Testis (tissue), 3 donors: Measurements from ENCODE around the gene SPG11. TPM values are rescaled to one million over a fixed set of nuclear protein-coding genes. Genes with fewer than 3 reads are reported as not detected.

Source experiments
- DNase-seq: peaks from one replicate; pipeline ENCODE4 v3.0.0-alpha.2; 2019
- H3K27ac ChIP-seq, 2 donors: fragments of 200-600 bp; sonication (generic); one replicate each; pipeline ENCODE4 v1.5.1; 2019
- H3K27me3 ChIP-seq: fragments of 200-600 bp; sonication (generic); one replicate; pipeline ENCODE4 v1.5.1; 2019
- H3K36me3 ChIP-seq: fragments of 200-600 bp; sonication (generic); one replicate; pipeline ENCODE4 v1.5.1; 2017; ENCODE audit warnings: low read depth; ENCODE audit errors: missing control alignments
- H3K4me1 ChIP-seq: fragments of 200-600 bp; sonication (generic); one replicate; pipeline ENCODE4 v1.5.1; 2019
- H3K4me3 ChIP-seq, 2 donors: fragments of 200-600 bp; sonication (generic); one replicate each; pipeline ENCODE4 v1.5.1; 2017 to 2019
- H3K9me3 ChIP-seq: fragments of 200-600 bp; sonication (generic); one replicate; pipeline ENCODE4 v1.5.1; 2017
- CTCF ChIP-seq, 3 experiments: fragments of 450-650 bp in 2 of 3; fragments of 200-600 bp in 1 of 3; sonication (generic) in 1 of 3; IDR thresholded peaks; one replicate each; pipeline ENCODE4 v1.5.1; 2016 to 2019; ENCODE audit warnings: antibody characterized with exemption in 3 of 3, mild to moderate bottlenecking in 2 of 3, moderate library complexity in 1 of 3
- POLR2A ChIP-seq: fragments of 450-650 bp; IDR thresholded peaks from one replicate; pipeline ENCODE4 v1.6.1; 2017; ENCODE audit warnings: antibody characterized with exemption, mild to moderate bottlenecking, moderate library complexity
- WGBS, 2 donors: methylation state at CpG; one replicate each; pipeline ENCODE4 v1.1.5; 2018; 5-methylcytosine and 5-hydroxymethylcytosine counted together
- intact Hi-C: fragments of 100-400 bp; cut with DNase I; formaldehyde crosslinking; loops from one replicate; pipeline ENCODE4 v1.15.1; 2023; ENCODE audit warnings: low total_unique reads
- polyA plus RNA-seq: library from polyadenylated mRNA; stranded (reverse); fragments of 350-450 nt; fragmentation: Illumina TruSeq; extraction: RNeasy Lipid Tissue Mini Kit (QIAGEN cat#74804); gene quantifications from one replicate; pipeline ENCODE4 v1.2.3, GENCODE V29; 2014; ENCODE audit warnings: low read depth, low replicate concordance; ENCODE audit not compliant: insufficient read depth
- total RNA-seq, 2 donors: library from RNA; depleted of rRNA; stranded (reverse); fragments of >200 nt; gene quantifications; one replicate each; pipeline ENCODE4 v1.2.3, GENCODE V29; 2016

Gene SPG11
- total and polyA plus RNA-seq, 3 donors from 2014 or later: 89.6 to 137 (median 127) TPM

DNA sequence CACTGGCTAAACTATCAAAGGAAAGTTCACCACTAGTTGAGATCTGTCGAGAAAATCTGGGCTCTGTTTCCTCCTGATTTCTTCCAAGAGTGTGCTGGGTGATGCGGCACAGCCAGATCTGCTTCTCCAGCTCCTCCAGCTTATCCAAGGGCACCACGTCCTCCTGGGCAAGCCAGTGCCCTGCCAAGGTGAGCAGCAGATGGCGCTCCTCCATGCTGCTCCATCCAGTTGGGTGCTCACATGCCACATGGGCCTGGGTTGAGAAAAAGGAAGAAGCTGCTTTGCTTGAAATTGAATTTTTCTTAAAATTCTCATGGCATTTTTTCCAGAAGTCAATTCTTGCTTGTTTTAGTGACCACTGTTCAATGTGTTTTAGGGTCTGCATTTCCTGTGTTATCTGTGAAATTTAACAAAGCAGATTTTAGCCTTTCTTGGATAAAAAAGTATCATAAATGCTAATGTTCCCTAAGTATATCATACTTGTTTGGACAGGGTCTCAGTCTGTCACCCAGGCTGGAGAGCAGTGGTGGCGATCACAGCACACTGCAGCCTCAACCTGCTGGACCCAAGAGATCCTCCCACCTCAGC is 79.2 kb downstream of the SPG11 start:
- DNase-seq: peak; percentile 32
- H3K4me3 ChIP-seq: no peak overlapping the region
- H3K27ac ChIP-seq: no peak overlapping the region
- no peaks in the 10 kb centered on the region for H3K27me3 ChIP-seq
- TF ChIP-seq POLR2A (no peak), CTCF (IDR thresholded peaks at IDR 0.05) (no peak)
- H3K36me3 ChIP-seq: no peaks in the 10 kb centered on the region
- no peaks in the 10 kb centered on the region for H3K4me1 ChIP-seq
- intact Hi-C loops: no loop called here
- no peaks in the 10 kb centered on the region for H3K9me3 ChIP-seq
- WGBS, 2 donors: 84 to 91% methylated on average over 5 of the region's 5 CpGs

- H3K27me3 ChIP-seq: no peaks in the 10 kb centered on the region
- 90 to 95% methylated on average over 2 of the region's 2 CpGs for WGBS, 2 donors
- intact Hi-C loops: no loop called here
- H3K9me3 ChIP-seq: no peaks in the 10 kb centered on the region
- no peak overlapping the region for H3K27ac ChIP-seq
- H3K4me3 ChIP-seq: no peak overlapping the region
- no peak for DNase-seq
- no peaks in the 10 kb centered on the region for H3K4me1 ChIP-seq
- TF ChIP-seq POLR2A: no peak
- no peak for TF ChIP-seq CTCF (IDR thresholded peaks at IDR 0.05)
- H3K36me3 ChIP-seq: no peaks in the 10 kb centered on the region
These were observed 83.4 kb downstream of the SPG11 start for GRCh38 chr15:44580105-44580504.

- Histone ChIP-seq H3K27ac (no peak overlapping the region), H3K4me3 (no peak overlapping the region), H3K36me3 (no peaks in the 10 kb centered on the region), H3K9me3 (no peaks in the 10 kb centered on the region), H3K4me1 (no peaks in the 10 kb centered on the region), H3K27me3 (no peaks in the 10 kb centered on the region)
- intact Hi-C loops: no loop called here
- 73 to 75% methylated on average over 1 of the region's 1 CpG for WGBS, 2 donors
- TF ChIP-seq POLR2A: no peak
- no peak for TF ChIP-seq CTCF (IDR thresholded peaks at IDR 0.05)
- DNase-seq: no peak
These were observed 88.7 kb downstream of the SPG11 start for GRCh38 chr15:44574734-44575133.

- H3K27me3 ChIP-seq: no peaks in the 10 kb centered on the region
- no peaks in the 10 kb centered on the region for H3K4me1 ChIP-seq
- no peak for DNase-seq
- H3K9me3 ChIP-seq: no peaks in the 10 kb centered on the region
- WGBS, 2 donors: 82 to 84% methylated on average over 4 to 6 of the region's 6 CpGs
- no peak overlapping the region for H3K4me3 ChIP-seq
- no peaks in the 10 kb centered on the region for H3K36me3 ChIP-seq
- intact Hi-C loops: no loop called here
- H3K27ac ChIP-seq: no peak overlapping the region
- no peak for TF ChIP-seq POLR2A
- TF ChIP-seq CTCF (IDR thresholded peaks at IDR 0.05): no peak
These were observed 90.1 kb downstream of the SPG11 start for GRCh38 chr15:44573386-44573785.

DNA sequence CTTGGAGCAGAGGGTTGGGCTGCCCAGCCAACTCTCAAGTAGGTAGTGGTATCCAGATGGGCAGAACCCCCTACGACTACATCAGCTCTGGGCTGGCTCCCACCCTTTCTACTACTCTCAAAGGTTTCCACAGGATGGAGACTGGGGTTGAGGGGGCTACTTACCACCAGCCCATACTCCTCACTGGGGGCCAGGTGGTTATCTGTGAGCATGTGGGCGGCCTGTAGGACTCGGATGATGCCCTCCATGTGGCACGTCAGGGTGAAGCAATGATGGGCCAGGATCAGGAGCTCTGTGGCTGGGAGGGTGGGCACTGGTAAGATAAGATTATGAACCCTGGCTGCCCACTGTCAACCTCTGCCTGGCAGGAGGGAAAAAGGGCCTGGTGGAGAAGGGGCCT is 93.1 kb downstream of the SPG11 start:
- WGBS, 2 donors: 91 to 98% methylated on average over 4 of the region's 4 CpGs
- no peak for DNase-seq
- Histone ChIP-seq H3K36me3 (no peaks in the 10 kb centered on the region), H3K27me3 (no peaks in the 10 kb centered on the region), H3K4me1 (no peaks in the 10 kb centered on the region), H3K27ac (no peak overlapping the region), H3K9me3 (no peaks in the 10 kb centered on the region), H3K4me3 (no peak overlapping the region)
- intact Hi-C loops: no loop called here
- TF ChIP-seq POLR2A (no peak), CTCF (IDR thresholded peaks at IDR 0.05) (no peak)
